ENCODE data around the gene LRRC4.

Gene LRRC4

GRCh38 chr7:127979728-127980126 lies 51.5 kb downstream of the LRRC4 start:
- H3K4me3 ChIP-seq (replicated peaks; ENCODE audit: insufficient read depth, low read length), result no peak overlapping the region
- no peak for DNase-seq (ENCODE audit: low read depth in 1 of 2, low spot score in 1 of 2)
- H3K27ac ChIP-seq (replicated peaks), result no peak overlapping the region
- no peaks in the 10 kb centered on the region for H3K27me3 ChIP-seq (ENCODE audit: insufficient read depth, poor library complexity, severe bottlenecking)
- TF ChIP-seq POLR2AphosphoS5 (IDR thresholded peaks at IDR 0.05; ENCODE audit: low read depth) (no peak), SPI1 (IDR thresholded peaks at IDR 0.05; ENCODE audit: borderline replicate concordance, low read depth) (no peak), GABPA (IDR thresholded peaks at IDR 0.05; ENCODE audit: low read depth) (no peak), CTCF (IDR thresholded peaks at IDR 0.05; ENCODE audit: insufficient read depth, low read length) (no peak), REST (IDR thresholded peaks at IDR 0.05; ENCODE audit: insufficient replicate concordance, low read depth) (no peak)

- H3K27me3 ChIP-seq (ENCODE audit: insufficient read depth, poor library complexity, severe bottlenecking), result no peaks in the 10 kb centered on the region
- DNase-seq (ENCODE audit: low read depth in 1 of 2, low spot score in 1 of 2), result no peak
- TF ChIP-seq POLR2AphosphoS5 (IDR thresholded peaks at IDR 0.05; ENCODE audit: low read depth) (no peak), CTCF (IDR thresholded peaks at IDR 0.05; ENCODE audit: insufficient read depth, low read length) (no peak), REST (IDR thresholded peaks at IDR 0.05; ENCODE audit: insufficient replicate concordance, low read depth) (no peak), SPI1 (IDR thresholded peaks at IDR 0.05; ENCODE audit: borderline replicate concordance, low read depth) (no peak), GABPA (IDR thresholded peaks at IDR 0.05; ENCODE audit: low read depth) (no peak)
- no peak overlapping the region for H3K4me3 ChIP-seq (replicated peaks; ENCODE audit: insufficient read depth, low read length)
- no peak overlapping the region for H3K27ac ChIP-seq (replicated peaks)
These were observed 52.0 kb downstream of the LRRC4 start for GRCh38 chr7:127979113-127979727.

- Histone ChIP-seq H3K27ac (replicated peaks) (no peak overlapping the region), H3K27me3 (ENCODE audit: insufficient read depth, poor library complexity, severe bottlenecking) (no peaks in the 10 kb centered on the region), H3K4me3 (replicated peaks; ENCODE audit: insufficient read depth, low read length) (no peak overlapping the region)
- DNase-seq (ENCODE audit: low read depth in 1 of 2, low spot score in 1 of 2), result no peak
- no peak for TF ChIP-seq CTCF (IDR thresholded peaks at IDR 0.05; ENCODE audit: insufficient read depth, low read length)
- no peak for TF ChIP-seq REST (IDR thresholded peaks at IDR 0.05; ENCODE audit: insufficient replicate concordance, low read depth)
- no peak for TF ChIP-seq SPI1 (IDR thresholded peaks at IDR 0.05; ENCODE audit: borderline replicate concordance, low read depth)
- no peak for TF ChIP-seq POLR2AphosphoS5 (IDR thresholded peaks at IDR 0.05; ENCODE audit: low read depth)
- TF ChIP-seq GABPA (IDR thresholded peaks at IDR 0.05; ENCODE audit: low read depth), result no peak
These were observed 52.8 kb downstream of the LRRC4 start for GRCh38 chr7:127978421-127978820.
